ENCODE measurements around the gene SNAPC3.

DNA sequence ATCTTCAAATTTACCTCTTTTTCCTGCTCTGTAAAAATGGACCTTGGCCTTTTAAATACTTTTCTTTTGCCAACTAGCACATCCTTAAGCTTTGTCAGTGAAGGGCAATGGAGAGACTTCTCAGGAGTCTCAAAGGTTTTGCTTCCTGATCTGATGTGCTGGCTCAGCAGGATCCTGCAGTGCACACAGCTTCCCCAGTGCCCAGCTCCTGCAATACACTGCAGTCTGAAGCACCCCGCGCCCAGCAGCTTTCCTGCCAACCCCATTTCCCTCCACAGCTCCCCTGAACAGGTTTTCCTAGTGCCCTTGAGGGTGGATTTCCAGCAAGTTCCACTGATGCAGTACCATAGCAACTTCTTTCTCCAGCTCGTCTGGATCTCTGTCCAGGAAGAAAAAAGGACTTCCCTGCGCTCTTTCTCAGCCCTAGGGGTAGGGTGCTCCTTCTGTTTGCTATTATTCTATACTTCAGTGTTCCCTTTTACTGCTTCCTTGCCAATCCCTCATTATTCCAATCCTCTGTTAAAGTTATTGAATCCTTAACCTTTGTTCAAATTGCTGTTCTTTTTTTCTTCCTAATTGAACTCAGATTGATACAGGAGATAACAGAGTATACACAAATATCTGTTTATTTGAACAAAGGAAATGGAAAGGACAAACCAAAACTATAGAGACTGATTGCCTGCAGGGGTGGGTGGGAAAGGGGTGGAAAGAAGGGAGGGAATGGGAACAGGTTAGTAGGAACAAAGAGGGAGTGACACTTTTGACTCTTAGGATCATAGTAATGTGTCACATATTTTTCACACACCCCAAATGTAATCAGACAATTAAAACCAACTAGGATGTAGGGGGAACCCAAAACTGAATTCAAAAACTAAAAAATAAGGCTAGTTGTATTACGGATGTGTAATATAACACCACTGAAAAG lies 8.5 kb downstream of the SNAPC3 start:
- TF ChIP-seq, protein P1, sequence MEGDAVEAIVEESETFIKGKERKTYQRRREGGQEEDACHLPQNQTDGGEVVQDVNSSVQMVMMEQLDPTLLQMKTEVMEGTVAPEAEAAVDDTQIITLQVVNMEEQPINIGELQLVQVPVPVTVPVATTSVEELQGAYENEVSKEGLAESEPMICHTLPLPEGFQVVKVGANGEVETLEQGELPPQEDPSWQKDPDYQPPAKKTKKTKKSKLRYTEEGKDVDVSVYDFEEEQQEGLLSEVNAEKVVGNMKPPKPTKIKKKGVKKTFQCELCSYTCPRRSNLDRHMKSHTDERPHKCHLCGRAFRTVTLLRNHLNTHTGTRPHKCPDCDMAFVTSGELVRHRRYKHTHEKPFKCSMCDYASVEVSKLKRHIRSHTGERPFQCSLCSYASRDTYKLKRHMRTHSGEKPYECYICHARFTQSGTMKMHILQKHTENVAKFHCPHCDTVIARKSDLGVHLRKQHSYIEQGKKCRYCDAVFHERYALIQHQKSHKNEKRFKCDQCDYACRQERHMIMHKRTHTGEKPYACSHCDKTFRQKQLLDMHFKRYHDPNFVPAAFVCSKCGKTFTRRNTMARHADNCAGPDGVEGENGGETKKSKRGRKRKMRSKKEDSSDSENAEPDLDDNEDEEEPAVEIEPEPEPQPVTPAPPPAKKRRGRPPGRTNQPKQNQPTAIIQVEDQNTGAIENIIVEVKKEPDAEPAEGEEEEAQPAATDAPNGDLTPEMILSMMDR (optimal IDR thresholded peaks at IDR 0.05 in 1 of 3, IDR thresholded peaks at IDR 0.05 in 1 of 3, conservative IDR thresholded peaks at IDR 0.05 in 1 of 3; ENCODE audit: extremely low read depth in 1 of 3, insufficient read depth in 2 of 3, low read length in 3 of 3) = no peak
- no peak for TF ChIP-seq EZH2 (IDR thresholded peaks at IDR 0.05; ENCODE audit: low read length)

Measured in keratinocyte (primary cell).